AG10803 (cell line): ENCODE data around the gene CNIH3.

Experiments used
- DNase-seq: peaks from one replicate; pipeline ENCODE4 v3.0.0; 2010; ENCODE audit warnings: low read depth
- H3K4me3 ChIP-seq: 2 replicates; pipeline ENCODE4 v1.5.1; 2011; ENCODE audit warnings: mild to moderate bottlenecking, low read length, control low read depth
- TF ChIP-seq, protein P1 (sequence below): conservative IDR thresholded peaks from 2 replicates; pipeline ENCODE4 v1.5.1; 2011; ENCODE audit warnings: mild to moderate bottlenecking, low read length, control low read depth, inconsistent platforms

Gene CNIH3

GRCh38 chr1:224777180-224777579, 161.1 kb downstream of the CNIH3 start:
- DNase-seq: no peak
- TF ChIP-seq, protein P1, sequence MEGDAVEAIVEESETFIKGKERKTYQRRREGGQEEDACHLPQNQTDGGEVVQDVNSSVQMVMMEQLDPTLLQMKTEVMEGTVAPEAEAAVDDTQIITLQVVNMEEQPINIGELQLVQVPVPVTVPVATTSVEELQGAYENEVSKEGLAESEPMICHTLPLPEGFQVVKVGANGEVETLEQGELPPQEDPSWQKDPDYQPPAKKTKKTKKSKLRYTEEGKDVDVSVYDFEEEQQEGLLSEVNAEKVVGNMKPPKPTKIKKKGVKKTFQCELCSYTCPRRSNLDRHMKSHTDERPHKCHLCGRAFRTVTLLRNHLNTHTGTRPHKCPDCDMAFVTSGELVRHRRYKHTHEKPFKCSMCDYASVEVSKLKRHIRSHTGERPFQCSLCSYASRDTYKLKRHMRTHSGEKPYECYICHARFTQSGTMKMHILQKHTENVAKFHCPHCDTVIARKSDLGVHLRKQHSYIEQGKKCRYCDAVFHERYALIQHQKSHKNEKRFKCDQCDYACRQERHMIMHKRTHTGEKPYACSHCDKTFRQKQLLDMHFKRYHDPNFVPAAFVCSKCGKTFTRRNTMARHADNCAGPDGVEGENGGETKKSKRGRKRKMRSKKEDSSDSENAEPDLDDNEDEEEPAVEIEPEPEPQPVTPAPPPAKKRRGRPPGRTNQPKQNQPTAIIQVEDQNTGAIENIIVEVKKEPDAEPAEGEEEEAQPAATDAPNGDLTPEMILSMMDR: no peak
- no peak overlapping the region for H3K4me3 ChIP-seq

GRCh38 chr1:224779536-224779935, 163.4 kb downstream of the CNIH3 start:
- H3K4me3 ChIP-seq: no peak overlapping the region
- TF ChIP-seq, protein P1: no peak
- no peak for DNase-seq

GRCh38 chr1:224780736-224781135, 164.6 kb downstream of the CNIH3 start:
- no peak for DNase-seq
- no peak overlapping the region for H3K4me3 ChIP-seq
- TF ChIP-seq, protein P1: no peak

GRCh38 chr1:224781800-224782199, 165.7 kb downstream of the CNIH3 start:
- DNase-seq: no peak
- H3K4me3 ChIP-seq: no peak overlapping the region
- TF ChIP-seq, protein P1: no peak

DNA sequence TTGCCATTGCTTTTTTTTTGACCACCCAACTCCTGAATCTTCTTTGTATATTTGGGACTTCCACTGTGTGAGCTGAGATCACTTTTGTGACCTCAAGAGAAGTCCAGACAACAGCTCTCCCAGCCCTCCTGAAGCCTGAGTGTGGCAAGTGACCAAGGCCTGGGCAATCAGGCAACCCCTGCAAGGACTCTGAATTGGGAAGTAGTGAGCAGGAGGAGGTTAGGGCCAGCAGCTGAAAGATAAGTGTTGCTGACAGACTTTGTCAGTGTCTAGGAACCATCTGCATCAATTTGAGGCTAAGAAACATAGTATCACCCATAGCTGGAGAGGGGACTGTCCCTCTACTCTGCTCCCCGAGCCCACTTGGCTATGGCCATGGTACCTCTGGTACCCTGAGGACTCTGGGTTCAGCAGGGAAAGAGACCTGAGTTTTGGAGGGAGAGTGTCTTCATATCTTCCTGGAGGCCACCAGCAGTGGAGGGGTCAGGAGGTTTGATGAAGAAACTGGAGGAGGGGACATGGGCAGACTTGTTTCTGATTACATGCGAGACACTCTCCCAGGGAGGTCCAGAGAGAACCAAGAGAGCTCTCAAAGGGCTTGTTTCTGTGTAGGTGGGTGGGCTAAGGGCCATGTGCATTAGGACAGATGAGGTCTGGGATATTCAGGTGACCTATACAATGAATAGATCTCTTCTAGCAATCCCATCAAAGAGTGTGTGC, 166.3 kb downstream of the CNIH3 start:
- DNase-seq: no peak
- no peak overlapping the region for H3K4me3 ChIP-seq
- TF ChIP-seq, protein P1: no peak

GRCh38 chr1:224783006-224783651, 167.0 kb downstream of the CNIH3 start:
- no peak for DNase-seq
- no peak overlapping the region for H3K4me3 ChIP-seq
- TF ChIP-seq, protein P1: no peak
